BLaER1 treated with 17β-estradiol and CSF1 and Interleukin-3, amounts not matched to agents 10 nM and 100 nM (cell line): ENCODE results near the gene SHISAL1.
A peak's percentile ranks its signal among the peaks of the same experiment; 100 is the strongest.

Experiments
- H3K27ac ChIP-seq, 11 experiments: shearing (Covaris generic); formaldehyde crosslinking; 2 replicates each; pipeline ENCODE4 v1.8.1; 2022
- H3K27me3 ChIP-seq, 11 experiments: shearing (Covaris generic); formaldehyde crosslinking; 2 replicates each; pipeline ENCODE4 v1.8.1; 2022
- H3K36me3 ChIP-seq, 11 experiments: shearing (Covaris generic); formaldehyde crosslinking; 2 replicates each; pipeline ENCODE4 v1.8.1; 2022
- H3K4me1 ChIP-seq, 10 experiments: shearing (Covaris generic); formaldehyde crosslinking; 2 replicates each; pipeline ENCODE4 v1.8.1; 2022
- H3K4me2 ChIP-seq, 11 experiments: shearing (Covaris generic); formaldehyde crosslinking; 2 replicates each; pipeline ENCODE4 v1.8.1; 2022
- H3K4me3 ChIP-seq, 10 experiments: shearing (Covaris generic); formaldehyde crosslinking; 2 replicates each; pipeline ENCODE4 v1.8.1; 2022
- H3K9ac ChIP-seq, 11 experiments: shearing (Covaris generic); formaldehyde crosslinking; 2 replicates each; pipeline ENCODE4 v1.8.1; 2022
- H3K9me3 ChIP-seq, 11 experiments: shearing (Covaris generic); formaldehyde crosslinking; replicated peaks in 1 of 11; 2 replicates each; pipeline ENCODE4 v1.8.1; 2022
- H4K20me1 ChIP-seq, 11 experiments: shearing (Covaris generic); formaldehyde crosslinking; 2 replicates each; pipeline ENCODE4 v1.8.1; 2022
- Cebpa-rat ChIP-seq, 11 experiments: shearing (Covaris generic); IDR thresholded peaks; 2 replicates each; pipeline ENCODE4 v1.8.1; 2022

The SHISAL1 gene

GRCh38 chr22:44313385-44314006 is 745 bp upstream of the SHISAL1 start:
- no peak overlapping the region for H3K4me3 ChIP-seq

DNA sequence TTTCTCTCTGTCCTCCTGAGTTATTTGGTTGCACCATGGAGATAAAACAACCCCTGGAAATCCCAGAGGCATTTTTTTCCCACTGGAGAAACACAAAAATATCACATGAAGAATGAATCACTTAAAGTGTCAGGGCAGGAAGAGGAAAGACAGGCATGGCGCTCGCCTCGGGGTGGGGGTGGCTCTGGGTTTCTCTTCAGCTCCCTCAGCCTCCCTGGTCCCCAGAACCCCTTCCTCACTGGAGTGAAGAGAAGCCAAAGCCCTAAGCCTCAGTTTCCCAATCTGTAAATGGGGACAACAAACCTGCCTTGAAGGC is 938 bp downstream of the SHISAL1 start:
- Histone ChIP-seq H4K20me1 (peaks cover 0 to 6% (median 0%) of the 10 kb centered on the region in 11 experiments; a peak in 3 of 22 replicates), H3K9ac (no peak overlapping the region), H3K27ac (no peak overlapping the region), H3K4me1 (peaks cover 0 to 34% (median 18%) of the 10 kb centered on the region in 10 experiments; a peak in 16 of 20 replicates), H3K27me3 (no peaks in the 10 kb centered on the region), H3K4me3 (no peak overlapping the region), H3K36me3 (no peaks in the 10 kb centered on the region), H3K9me3 (no peaks in the 10 kb centered on the region), H3K4me2 (no peak overlapping the region)
- no peak for TF ChIP-seq Cebpa-rat (IDR thresholded peaks at IDR 0.05)

More at GRCh38 chr22:44313385-44314006, 745 bp upstream of the SHISAL1 start:
- Histone ChIP-seq H3K4me1 (peaks cover 0 to 27% (median 18%) of the 10 kb centered on the region in 10 experiments; a peak in 16 of 20 replicates), H4K20me1 (peaks cover 0 to 6% (median 0%) of the 10 kb centered on the region in 11 experiments; a peak in 5 of 22 replicates), H3K9me3 (no peaks in the 10 kb centered on the region), H3K9ac (no peak overlapping the region), H3K4me2 (no peak overlapping the region), H3K27ac (no peak overlapping the region), H3K36me3 (no peaks in the 10 kb centered on the region), H3K27me3 (no peaks in the 10 kb centered on the region)
- no peak for TF ChIP-seq Cebpa-rat (IDR thresholded peaks at IDR 0.05)

GRCh38 chr22:44311104-44311854 is 1.5 kb downstream of the SHISAL1 start:
- no peak overlapping the region for H3K4me3 ChIP-seq
- no peaks in the 10 kb centered on the region for H3K36me3 ChIP-seq
- H4K20me1 ChIP-seq: peaks cover 0 to 6% (median 0%) of the 10 kb centered on the region in 11 experiments; a peak in 2 of 22 replicates
- TF ChIP-seq Cebpa-rat (IDR thresholded peaks at IDR 0.05): no peak
- H3K27ac ChIP-seq: no peak overlapping the region
- peaks cover 0 to 34% (median 18%) of the 10 kb centered on the region in 10 experiments; a peak in 16 of 20 replicates for H3K4me1 ChIP-seq
- no peak overlapping the region for H3K9ac ChIP-seq
- no peak overlapping the region for H3K4me2 ChIP-seq
- no peaks in the 10 kb centered on the region for H3K9me3 ChIP-seq
- no peaks in the 10 kb centered on the region for H3K27me3 ChIP-seq

DNA sequence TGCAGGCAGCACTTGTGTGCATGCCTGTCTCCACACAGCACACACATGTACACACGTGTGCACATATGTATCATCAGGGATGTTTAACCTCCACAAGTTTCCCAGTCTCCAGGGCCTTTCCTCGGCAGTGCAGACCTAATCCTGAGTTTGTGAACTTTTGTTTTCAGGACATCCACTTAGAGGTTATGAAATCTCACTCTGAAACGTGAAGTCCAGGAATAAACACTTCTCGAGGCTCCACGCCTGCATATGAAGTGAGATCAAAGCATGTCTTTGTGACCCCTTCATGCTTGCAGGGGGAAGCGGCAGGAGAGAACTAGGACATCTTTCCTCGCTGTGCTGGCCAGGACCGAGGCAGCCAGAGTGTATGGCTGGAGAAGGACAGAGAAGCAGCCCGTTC is 3.1 kb downstream of the SHISAL1 start:
- H3K4me3 ChIP-seq: no peak overlapping the region

DNA sequence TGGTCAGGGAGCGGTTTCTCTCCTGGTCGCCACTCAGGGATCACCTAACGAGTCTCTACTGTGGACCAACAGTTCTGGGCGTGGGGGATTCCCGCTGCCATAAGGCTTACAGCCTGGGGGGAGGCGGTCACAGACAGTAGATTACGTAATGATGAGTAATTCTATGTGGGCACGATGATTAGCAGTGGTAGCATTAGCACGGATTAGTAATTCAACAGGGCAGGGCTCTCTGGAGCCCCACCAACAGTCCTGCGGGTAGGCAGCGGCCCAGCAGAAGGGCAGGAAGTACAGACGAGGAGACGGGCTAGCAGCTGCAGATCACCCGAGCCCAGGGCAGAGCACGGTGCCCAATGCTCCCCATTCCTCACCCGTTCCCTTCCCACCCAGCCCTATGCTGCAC is 3.6 kb downstream of the SHISAL1 start:
- H3K27ac ChIP-seq: peak overlapping the region in 2 of 11 experiments; percentile 47 to 63; a peak in 4 of 22 replicates
- H3K9me3 ChIP-seq: no peaks in the 10 kb centered on the region
- peaks cover 0 to 27% (median 14%) of the 10 kb centered on the region in 10 experiments; a peak in 13 of 20 replicates for H3K4me1 ChIP-seq
- no peaks in the 10 kb centered on the region for H3K36me3 ChIP-seq
- H3K9ac ChIP-seq: peak overlapping the region in 3 of 11 experiments; percentile 8 to 38 (median 11); a peak in 2 of 22 replicates
- peak overlapping the region in 7 of 11 experiments; percentile 11 to 72 (median 54); a peak in 12 of 22 replicates for H3K4me2 ChIP-seq
- H3K4me3 ChIP-seq: no peak overlapping the region
- H4K20me1 ChIP-seq: peaks cover 0 to 6% (median 0%) of the 10 kb centered on the region in 11 experiments; a peak in 1 of 22 replicates
- peak in 4 of 11 experiments; percentile 17 to 67 (median 37); a peak in 3 of 22 replicates for TF ChIP-seq Cebpa-rat (IDR thresholded peaks at IDR 0.05)
- H3K27me3 ChIP-seq: no peaks in the 10 kb centered on the region

More for the DNA sequence above, 3.1 kb downstream of the SHISAL1 start:
- Histone ChIP-seq H3K9ac (0 out of 22 replicates have a peak overlapping the region, but pooled peaks of 1 of the 11 experiments have one; percentile 38), H4K20me1 (peaks cover 0 to 6% (median 0%) of the 10 kb centered on the region in 11 experiments; a peak in 1 of 22 replicates), H3K4me1 (peaks cover 0 to 32% (median 17%) of the 10 kb centered on the region in 10 experiments; a peak in 16 of 20 replicates), H3K27ac (peak overlapping the region in 2 of 11 experiments; percentile 14 to 45; a peak in 1 of 22 replicates), H3K4me2 (peak overlapping the region in 7 of 11 experiments; percentile 11 to 72 (median 54); a peak in 10 of 22 replicates), H3K27me3 (no peaks in the 10 kb centered on the region), H3K36me3 (no peaks in the 10 kb centered on the region), H3K9me3 (no peaks in the 10 kb centered on the region)
- no peak for TF ChIP-seq Cebpa-rat (IDR thresholded peaks at IDR 0.05)

DNA sequence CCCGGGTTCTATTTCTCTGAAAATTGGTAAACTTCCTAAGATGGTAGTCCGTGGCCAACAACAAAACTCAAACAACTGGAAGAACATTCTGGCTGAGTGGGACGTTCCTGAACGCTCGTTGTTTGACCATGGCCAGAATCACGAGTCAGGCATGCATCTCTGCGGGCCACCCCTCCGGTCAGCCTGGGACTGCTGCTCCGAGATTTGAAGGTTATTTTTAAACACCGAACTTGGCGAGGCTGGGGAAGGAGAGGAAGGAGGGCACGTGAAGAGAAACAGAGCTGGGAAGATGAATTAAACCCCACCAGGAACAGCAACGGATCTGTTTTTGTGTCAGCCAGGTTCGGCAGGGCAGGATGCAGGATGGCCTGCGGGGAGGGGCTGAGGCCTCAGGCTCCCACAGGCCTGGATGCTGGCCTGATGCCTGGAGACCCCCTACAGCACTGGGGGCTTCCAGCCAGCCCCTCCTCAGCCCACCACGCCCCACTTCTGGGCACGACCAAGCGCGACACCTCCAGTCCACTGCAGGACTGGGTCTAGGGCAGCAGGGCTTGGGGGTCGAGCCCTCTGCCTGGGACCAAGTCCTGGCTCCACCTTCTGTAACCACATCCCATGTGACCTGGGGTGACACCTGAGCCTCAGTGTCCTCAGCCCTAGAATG is 5.1 kb downstream of the SHISAL1 start:
- no peaks in the 10 kb centered on the region for H3K36me3 ChIP-seq

GRCh38 chr22:44305888-44306287 is 6.9 kb downstream of the SHISAL1 start:
- H3K27ac ChIP-seq: no peak overlapping the region
- H4K20me1 ChIP-seq: no peaks in the 10 kb centered on the region; a peak in 2 of 22 replicates
- no peak overlapping the region for H3K4me2 ChIP-seq
- no peak overlapping the region for H3K9ac ChIP-seq
- H3K4me1 ChIP-seq: peaks cover 0 to 26% (median 14%) of the 10 kb centered on the region in 10 experiments; a peak in 13 of 20 replicates
- TF ChIP-seq Cebpa-rat (IDR thresholded peaks at IDR 0.05): no peak
- H3K27me3 ChIP-seq: no peaks in the 10 kb centered on the region
- no peaks in the 10 kb centered on the region for H3K36me3 ChIP-seq
- no peak overlapping the region for H3K4me3 ChIP-seq
- H3K9me3 ChIP-seq: no peaks in the 10 kb centered on the region

More for the DNA sequence above, 5.1 kb downstream of the SHISAL1 start:
- Histone ChIP-seq H3K27me3 (no peaks in the 10 kb centered on the region), H3K9ac (no peak overlapping the region), H4K20me1 (peaks cover 0 to 6% (median 0%) of the 10 kb centered on the region in 11 experiments; a peak in 1 of 22 replicates), H3K4me3 (no peak overlapping the region), H3K9me3 (no peaks in the 10 kb centered on the region), H3K4me2 (peak overlapping the region in 1 of 11 experiments; percentile 72; a peak in 2 of 22 replicates), H3K4me1 (peaks cover 0 to 26% (median 14%) of the 10 kb centered on the region in 10 experiments; a peak in 13 of 20 replicates), H3K27ac (peak overlapping the region in 1 of 11 experiments; percentile 63; a peak in 1 of 22 replicates)
- TF ChIP-seq Cebpa-rat (IDR thresholded peaks at IDR 0.05): no peak

GRCh38 chr22:44305455-44305854 is 7.3 kb downstream of the SHISAL1 start:
- no peak overlapping the region for H3K27ac ChIP-seq
- no peak for TF ChIP-seq Cebpa-rat (IDR thresholded peaks at IDR 0.05)
- peaks cover 0 to 2% (median 0%) of the 10 kb centered on the region in 11 experiments; a peak in 1 of 22 replicates for H3K27me3 ChIP-seq
- no peak overlapping the region for H3K4me2 ChIP-seq
- no peak overlapping the region for H3K9ac ChIP-seq
- no peaks in the 10 kb centered on the region; a peak in 2 of 22 replicates for H4K20me1 ChIP-seq
- H3K36me3 ChIP-seq: no peaks in the 10 kb centered on the region
- H3K4me1 ChIP-seq: peaks cover 0 to 26% (median 14%) of the 10 kb centered on the region in 10 experiments; a peak in 13 of 20 replicates
- no peaks in the 10 kb centered on the region for H3K9me3 ChIP-seq
- no peak overlapping the region for H3K4me3 ChIP-seq
